GM12865 (cell line): ENCODE measurements around the gene ANXA3.

ENCODE experiments used
- DNase-seq: peaks from one replicate; pipeline ENCODE4 v3.0.0; 2010; ENCODE audit warnings: low read depth
- H3K4me3 ChIP-seq: 2 replicates; pipeline ENCODE4 v1.5.1; 2011; ENCODE audit warnings: mild to moderate bottlenecking, low read depth, low read length, control low read depth
- TF ChIP-seq, protein P1 (sequence below): IDR thresholded peaks from 2 replicates; pipeline ENCODE4 v1.5.1; 2011; ENCODE audit warnings: low read length, control low read depth, low read depth, inconsistent platforms; ENCODE audit not compliant: insufficient read depth; ENCODE audit errors: missing control alignments

ANXA3 gene

DNA sequence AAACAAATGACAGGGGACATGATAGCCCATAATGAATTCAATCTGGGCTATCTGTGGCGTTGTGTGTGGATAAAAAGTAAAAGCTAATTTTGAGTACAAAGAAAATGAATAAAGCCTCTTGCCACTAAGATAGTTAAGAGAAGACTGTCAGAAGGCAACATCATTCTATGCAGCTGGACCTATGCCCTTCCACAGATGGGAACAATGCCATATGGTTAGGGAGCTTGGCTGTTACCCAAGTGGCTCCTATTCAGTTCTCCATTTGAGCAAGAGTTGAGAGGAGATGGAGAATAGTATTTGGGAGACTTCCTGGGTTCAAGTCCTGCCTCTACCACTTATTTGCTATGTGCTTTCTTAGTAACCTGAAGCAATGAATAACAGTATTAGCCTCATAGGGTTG is 107.7 kb downstream of the ANXA3 start:
- TF ChIP-seq, protein P1, sequence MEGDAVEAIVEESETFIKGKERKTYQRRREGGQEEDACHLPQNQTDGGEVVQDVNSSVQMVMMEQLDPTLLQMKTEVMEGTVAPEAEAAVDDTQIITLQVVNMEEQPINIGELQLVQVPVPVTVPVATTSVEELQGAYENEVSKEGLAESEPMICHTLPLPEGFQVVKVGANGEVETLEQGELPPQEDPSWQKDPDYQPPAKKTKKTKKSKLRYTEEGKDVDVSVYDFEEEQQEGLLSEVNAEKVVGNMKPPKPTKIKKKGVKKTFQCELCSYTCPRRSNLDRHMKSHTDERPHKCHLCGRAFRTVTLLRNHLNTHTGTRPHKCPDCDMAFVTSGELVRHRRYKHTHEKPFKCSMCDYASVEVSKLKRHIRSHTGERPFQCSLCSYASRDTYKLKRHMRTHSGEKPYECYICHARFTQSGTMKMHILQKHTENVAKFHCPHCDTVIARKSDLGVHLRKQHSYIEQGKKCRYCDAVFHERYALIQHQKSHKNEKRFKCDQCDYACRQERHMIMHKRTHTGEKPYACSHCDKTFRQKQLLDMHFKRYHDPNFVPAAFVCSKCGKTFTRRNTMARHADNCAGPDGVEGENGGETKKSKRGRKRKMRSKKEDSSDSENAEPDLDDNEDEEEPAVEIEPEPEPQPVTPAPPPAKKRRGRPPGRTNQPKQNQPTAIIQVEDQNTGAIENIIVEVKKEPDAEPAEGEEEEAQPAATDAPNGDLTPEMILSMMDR = no peak
- no peak overlapping the region for H3K4me3 ChIP-seq
- no peak for DNase-seq

DNA sequence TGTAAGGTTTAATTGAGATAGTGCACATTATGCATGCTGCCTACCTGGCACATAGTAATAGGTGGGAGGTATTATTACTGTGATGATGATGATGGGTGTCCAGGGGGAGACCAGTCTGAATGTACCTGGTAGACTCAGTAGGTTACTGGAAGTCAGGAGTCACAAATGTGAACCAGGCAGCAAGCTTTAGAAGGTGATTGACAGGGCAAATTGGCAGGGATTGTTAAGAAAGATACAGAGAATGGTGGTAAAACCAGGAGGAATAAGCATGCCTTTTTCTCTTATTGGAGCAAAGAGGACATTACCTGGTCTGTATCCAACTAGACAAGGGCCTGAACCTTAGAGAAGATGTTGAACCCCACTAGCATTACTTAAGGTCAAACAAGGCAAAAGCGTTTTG is 108.1 kb downstream of the ANXA3 start:
- no peak overlapping the region for H3K4me3 ChIP-seq
- TF ChIP-seq, protein P1 = no peak
- DNase-seq = no peak
